ENCODE data around the gene ZSWIM3. TPM values are rescaled to one million over a fixed set of nuclear protein-coding genes. Genes with fewer than 3 reads are reported as not detected.

Gene ZSWIM3
- total and polyA plus RNA-seq, 2 of the 8 experiments (the other 6 are each of a cell fraction or from before 2014, with no cell fraction given), result 5.5 to 6.9 TPM

GRCh38 chr20:45927071-45927878, 69.9 kb downstream of the ZSWIM3 start:
- no peak overlapping the region for H2BK120ac ChIP-seq (replicated peaks; ENCODE audit: low read depth, low read length)
- no peak overlapping the region for H2AFZ ChIP-seq (ENCODE audit: low read length)
- ChIA-PET POLR2A (ENCODE audit: partially characterized antibody) (interaction anchor here (0.8 to 18.4 kb wide), 12 partner anchors 5 to 88 kb away, joined by 3 to 283 read pairs (median 9); partner anchors contain the start of genes CTSA, NEURL2, PCIF1 and PLTP), CTCF (ENCODE audit: partially characterized antibody) (interaction anchor here (0.6 to 2.4 kb wide), 8 partner anchors 7 to 60 kb away, joined by 3 to 10 read pairs (median 4); no protein-coding TSS in a partner anchor)
- no peaks in the 10 kb centered on the region for H3K79me1 ChIP-seq (ENCODE audit: low read depth, low read length)
- H3K27me3 ChIP-seq (replicated peaks in 1 of 4; ENCODE audit: control insufficient read depth in 3 of 4, extremely low read depth in 1 of 4, insufficient read depth in 3 of 4, low read length in 3 of 4), result no peaks in the 10 kb centered on the region
- no peaks in the 10 kb centered on the region for H3K23me2 ChIP-seq (ENCODE audit: low read depth, low read length)
- H3K4me3 ChIP-seq (ENCODE audit: extremely low read depth in 1 of 4, insufficient read depth in 2 of 4, low read depth in 3 of 4, low read length in 4 of 4), result no peak overlapping the region
- no peaks in the 10 kb centered on the region for H3K9me3 ChIP-seq (ENCODE audit: insufficient read depth in 2 of 2, low read depth in 1 of 2, low read length in 1 of 2)
- H2BK12ac ChIP-seq (ENCODE audit: low read depth, low read length), result no peak overlapping the region
- H3K79me2 ChIP-seq (ENCODE audit: control insufficient read depth in 1 of 2, insufficient read depth in 2 of 2, low read length in 2 of 2), result no peaks in the 10 kb centered on the region; a peak in 1 of 4 replicates
- H3K23ac ChIP-seq (ENCODE audit: insufficient read length), result no peak overlapping the region
- H2BK20ac ChIP-seq (ENCODE audit: low read length), result no peak overlapping the region
- H2BK5ac ChIP-seq (ENCODE audit: low read depth, low read length), result no peak overlapping the region
- H3K36me3 ChIP-seq (ENCODE audit: control insufficient read depth in 2 of 4, insufficient read depth in 4 of 4, low read length in 3 of 4), result no peaks in the 10 kb centered on the region
- H4K20me1 ChIP-seq (replicated peaks in 1 of 2; ENCODE audit: control insufficient read depth in 1 of 2, insufficient read depth in 2 of 2, low read length in 2 of 2), result no peaks in the 10 kb centered on the region
- no peak overlapping the region for H4K91ac ChIP-seq (replicated peaks; ENCODE audit: insufficient read length, low read length)
- H3K18ac ChIP-seq (ENCODE audit: extremely low read depth, low read length), result no peak overlapping the region
- H2BK15ac ChIP-seq (ENCODE audit: low read length), result no peak overlapping the region
- H3K56ac ChIP-seq (replicated peaks; ENCODE audit: insufficient read length, low read depth, low read length), result no peak overlapping the region
- H3K4ac ChIP-seq (replicated peaks; ENCODE audit: insufficient read length, low read depth, low read length), result no peak overlapping the region
- FAIRE-seq, result no peak
- H3K14ac ChIP-seq (ENCODE audit: insufficient read length), result no peak overlapping the region
- no peak overlapping the region for H2AK5ac ChIP-seq (ENCODE audit: low read depth, low read length)
- H3K27ac ChIP-seq (ENCODE audit: low read depth, low read length), result no peak overlapping the region
- peaks cover 3 to 5% (median 4%) of the 10 kb centered on the region in 4 experiments; a peak in 4 of 7 replicates for H3K4me1 ChIP-seq (replicated peaks in 1 of 4; ENCODE audit: control insufficient read depth in 3 of 4, insufficient read depth in 4 of 4, low read length in 3 of 4)
- no peak for DNase-seq (ENCODE audit: low read depth in 1 of 2, low spot score in 2 of 2)
- no peak overlapping the region for H3K4me2 ChIP-seq (ENCODE audit: insufficient read depth in 1 of 2, low read depth in 2 of 2, low read length in 2 of 2)
- no peak overlapping the region for H4K8ac ChIP-seq (ENCODE audit: extremely low read depth, insufficient read depth, low read length)
- no peak overlapping the region for H4K5ac ChIP-seq (ENCODE audit: insufficient read length, low read depth, low read length)
- no peak overlapping the region for H3K9ac ChIP-seq (replicated peaks in 1 of 4; ENCODE audit: extremely low read depth in 1 of 4, low read depth in 3 of 4, low read length in 3 of 4)
- 91% methylated on average over 14 of the region's 14 CpGs; no CpG with 5 or more reads in 1 of the 2 experiments for WGBS, 2 experiments (ENCODE audit: extremely low coverage in 1 of 2, insufficient coverage in 1 of 2, insufficient read length in 1 of 2, insufficient replicate concordance in 2 of 2, low coverage in 1 of 2, low lambda C conversion rate in 2 of 2, missing lambda C conversion rate in 1 of 2)
- TF ChIP-seq GABPA (IDR thresholded peaks at IDR 0.05; ENCODE audit: borderline replicate concordance, insufficient read depth, low read length) (no peak), CHD2 (IDR thresholded peaks at IDR 0.05; ENCODE audit: low read length) (no peak), E2F6 (IDR thresholded peaks at IDR 0.05) (no peak), POLR2AphosphoS5 (IDR thresholded peaks at IDR 0.05; ENCODE audit: low read depth, low read length) (no peak), SUZ12 (IDR thresholded peaks at IDR 0.05; ENCODE audit: low read length) (no peak), ATF2 (IDR thresholded peaks at IDR 0.05; ENCODE audit: low read length) (no peak), CBX8 (IDR thresholded peaks at IDR 0.05; ENCODE audit: borderline replicate concordance, low read depth, low read length) (no peak), NRF1 (IDR thresholded peaks at IDR 0.05; ENCODE audit: low read depth, low read length) (no peak)
